GM18511 (cell line): Measurements from ENCODE around the gene SPON1.
"Not testable (repeated sequence)": the region's sequence is repeated elsewhere in the genome, so short reads cannot be mapped to it uniquely, and the experiment has no call there.

ENCODE experiments used
- ATAC-seq: cut with Tn5 transposase; IDR thresholded peaks from one replicate; pipeline ENCODE4 v1.9.1; 2021; ENCODE audit warnings: mild to moderate bottlenecking, moderate library complexity; ENCODE audit not compliant: unreplicated experiment

The SPON1 gene

DNA sequence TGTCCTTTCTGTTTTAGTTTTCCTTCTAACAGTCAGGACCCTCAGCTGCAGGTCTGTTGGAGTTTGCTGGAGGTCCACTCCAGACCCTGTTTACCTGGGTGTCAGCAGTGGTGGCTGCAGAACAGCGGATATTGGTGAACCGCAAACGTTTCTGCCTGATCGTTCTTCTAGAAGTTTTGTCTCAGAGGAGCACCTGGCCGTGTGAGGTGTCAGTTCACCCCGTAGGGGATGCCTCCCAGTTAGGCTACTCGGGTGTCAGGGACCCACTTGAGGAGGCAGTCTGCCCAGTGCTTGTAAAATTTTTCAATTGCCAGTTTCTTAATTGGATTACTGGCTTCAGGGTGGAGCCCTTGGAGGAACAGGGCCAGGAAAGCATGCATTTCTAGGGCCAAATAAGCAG, 211.2 kb downstream of the SPON1 start:
- not testable (repeated sequence) for ATAC-seq

DNA sequence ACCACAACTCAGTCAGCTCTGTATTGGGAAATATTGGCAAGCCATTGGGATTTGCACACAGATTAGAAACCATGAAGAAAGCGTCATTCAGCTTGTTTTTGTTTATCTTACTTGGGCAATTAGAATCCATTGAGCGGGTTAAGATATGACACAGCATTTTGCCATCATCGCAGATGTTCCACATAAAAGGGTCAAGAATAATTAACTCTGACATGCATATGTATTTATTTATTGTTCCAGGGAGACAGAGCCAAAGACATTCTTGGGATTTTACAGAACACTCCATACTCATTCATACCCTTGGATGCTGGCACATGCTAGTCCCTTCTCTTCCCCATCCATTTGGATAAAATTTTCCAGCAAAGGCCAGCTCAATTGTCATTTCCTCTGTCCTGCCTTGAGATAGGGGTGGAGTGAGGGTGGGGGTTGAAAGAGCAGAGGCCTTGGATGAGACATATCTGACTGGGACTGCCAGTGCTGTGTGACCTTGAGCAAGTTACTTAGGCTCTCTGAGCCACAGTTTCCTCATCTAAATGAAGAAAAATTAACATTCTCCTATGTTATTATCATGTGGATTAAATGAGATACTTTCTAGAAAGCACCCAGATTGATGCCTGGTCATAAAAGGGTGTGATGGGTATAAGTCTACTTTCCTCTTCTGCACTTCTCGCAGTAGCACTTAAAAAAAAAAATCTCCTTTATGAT, 216.7 kb downstream of the SPON1 start:
- ATAC-seq, result no peak

DNA sequence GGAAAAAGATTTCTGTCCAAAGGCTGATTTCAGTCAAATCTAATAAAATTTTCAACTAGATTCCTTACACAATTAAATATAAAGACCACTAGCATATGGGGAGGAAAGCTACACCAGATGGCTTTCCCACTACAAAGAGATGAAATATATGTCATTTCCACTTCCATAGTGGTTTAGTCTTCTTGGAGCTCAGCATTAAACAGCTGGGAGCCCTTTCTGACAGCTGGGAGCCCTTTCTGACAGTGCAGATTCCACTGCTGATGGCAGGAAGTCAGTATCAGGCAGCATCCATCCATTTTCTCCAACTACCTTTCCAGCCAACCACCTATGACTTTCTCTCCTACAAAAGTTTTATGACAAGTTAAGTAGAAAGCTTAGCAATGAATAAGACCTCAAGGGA, 218.6 kb downstream of the SPON1 start:
- no peak for ATAC-seq

DNA sequence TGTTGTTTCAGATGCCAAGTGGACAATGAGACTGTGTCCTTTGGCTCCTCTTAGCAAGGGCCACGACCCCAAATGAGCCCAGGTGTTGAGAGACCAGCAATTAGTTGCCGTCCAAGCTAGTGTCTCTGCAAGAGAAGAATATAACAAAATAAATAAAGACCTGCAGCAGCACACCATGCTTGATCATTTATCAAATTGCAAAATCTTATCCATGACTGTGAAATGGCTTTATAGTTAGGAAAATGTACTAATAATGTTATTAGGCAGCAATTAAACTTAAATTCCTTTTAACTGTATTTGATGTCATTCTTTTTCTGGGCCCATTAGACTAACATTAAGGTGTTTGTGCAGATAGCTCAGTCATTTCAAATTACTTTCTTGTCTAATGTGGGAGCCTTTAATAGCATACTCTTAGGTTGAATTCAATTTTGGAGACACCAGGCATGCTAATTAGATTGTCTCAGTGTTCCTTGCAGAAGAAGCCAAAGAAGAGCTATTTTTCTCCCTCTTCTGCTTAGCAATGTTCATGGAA, 220.4 kb downstream of the SPON1 start:
- no peak for ATAC-seq

DNA sequence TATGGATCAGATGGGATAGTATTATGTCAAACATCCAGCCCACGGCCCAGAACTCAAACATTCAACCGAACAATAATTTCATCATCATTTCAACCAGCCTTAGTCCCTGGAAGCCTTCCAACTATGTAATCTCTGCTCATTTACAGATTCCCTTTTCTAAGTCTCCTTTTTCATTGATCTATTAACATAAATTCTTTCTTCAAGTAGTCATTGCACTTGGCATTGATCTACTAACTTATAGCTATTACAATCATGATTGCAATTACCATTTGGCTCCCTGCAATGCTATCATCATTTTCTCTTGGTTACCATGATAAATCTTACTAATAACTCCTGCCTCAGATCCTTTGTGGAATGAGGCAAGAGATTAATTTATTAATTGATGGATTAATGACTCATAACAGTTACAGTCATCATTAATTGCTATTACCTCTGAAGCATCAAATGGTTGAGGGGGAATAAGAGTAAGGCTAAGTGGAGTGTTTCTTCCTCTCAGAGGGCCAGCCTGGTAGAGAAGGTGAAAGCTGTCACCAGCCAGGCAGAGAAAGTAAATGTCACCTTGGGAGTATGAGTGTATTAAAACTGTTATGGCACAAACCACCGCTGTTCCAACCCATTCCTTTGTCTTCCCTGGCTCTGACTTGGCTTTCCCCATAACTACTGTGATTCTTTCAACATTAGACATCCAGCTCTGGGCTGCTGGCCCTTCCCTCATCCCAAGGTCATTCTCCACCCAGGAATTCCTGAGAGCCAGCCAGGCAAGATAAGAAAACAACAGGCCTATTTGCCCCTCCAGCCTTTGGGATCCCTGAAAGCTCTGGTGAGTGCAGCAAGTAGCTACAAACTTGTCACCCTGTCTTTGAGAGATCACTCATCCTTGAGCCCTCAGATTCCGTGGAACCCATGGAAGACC, 221.8 kb downstream of the SPON1 start:
- no peak for ATAC-seq

DNA sequence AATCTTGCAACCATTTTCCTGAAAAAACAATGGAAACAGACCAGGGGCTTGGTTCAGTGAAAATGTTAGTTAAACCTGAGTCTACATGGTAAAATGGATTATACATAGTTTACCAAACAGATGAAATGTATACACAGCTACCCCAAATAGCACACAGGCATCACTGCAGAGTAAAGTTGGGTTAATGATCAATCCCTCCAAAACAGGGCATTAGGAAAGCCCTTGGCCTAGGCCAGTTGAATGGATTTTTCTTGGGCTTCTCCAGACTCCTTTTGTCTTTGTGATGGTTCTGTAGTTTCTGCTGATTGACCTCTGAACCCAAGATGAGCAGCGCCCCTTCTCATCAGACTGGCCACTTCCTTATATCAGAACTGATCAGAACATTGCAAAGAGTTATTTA, 222.9 kb downstream of the SPON1 start:
- ATAC-seq, result no peak

DNA sequence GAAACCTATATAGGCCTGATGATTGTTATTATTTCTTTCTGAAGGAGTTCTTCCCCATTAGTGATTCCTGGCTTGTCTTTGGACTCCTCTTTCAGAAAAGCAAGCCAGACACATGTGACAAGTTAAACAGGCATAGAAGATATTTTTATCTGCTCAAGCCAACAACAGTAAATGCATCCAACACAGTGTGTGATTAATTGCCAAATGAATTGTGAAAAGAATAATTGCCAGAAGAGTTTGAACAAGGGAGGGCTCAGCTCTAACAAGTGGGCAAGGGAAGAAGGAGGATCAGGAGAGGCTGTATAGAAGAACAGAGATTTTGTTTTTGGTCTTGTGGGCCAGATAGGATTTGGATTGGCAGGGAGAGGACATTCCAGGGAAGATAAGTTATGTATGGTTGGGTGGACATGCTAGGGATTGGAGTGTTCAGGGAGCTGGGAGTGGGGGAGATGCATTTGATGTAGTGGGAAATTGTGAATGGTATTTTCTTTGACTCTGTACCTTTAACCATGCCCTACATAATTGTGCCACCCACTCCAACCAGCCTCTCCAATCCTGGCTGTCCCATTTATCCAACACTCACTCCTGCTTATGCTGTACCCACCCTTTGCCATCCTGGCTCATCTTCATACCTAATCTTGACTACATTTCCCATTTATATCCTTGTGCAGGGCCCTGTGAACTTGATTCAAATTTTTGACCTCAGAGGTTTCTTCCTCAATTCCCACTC, 223.7 kb downstream of the SPON1 start:
- ATAC-seq, result no peak

DNA sequence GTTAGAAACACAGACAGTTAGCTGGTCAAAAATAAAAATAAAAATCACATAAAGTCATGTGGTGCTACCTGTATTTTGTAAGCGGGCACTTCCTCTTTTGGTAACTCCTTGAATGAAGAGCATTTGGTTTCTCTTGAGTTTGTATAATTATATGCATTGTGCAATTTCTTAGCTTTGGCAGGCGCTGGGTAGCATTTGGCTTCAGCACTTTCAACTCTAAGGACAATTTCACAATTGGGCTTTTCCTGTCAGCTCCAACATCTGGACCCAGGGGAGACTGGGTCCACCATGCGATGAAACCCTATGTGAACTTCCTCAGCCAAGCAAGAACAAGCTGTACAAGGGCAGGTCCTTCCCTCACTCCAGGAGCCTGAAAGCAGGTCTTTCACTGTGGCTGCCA, 227.4 kb downstream of the SPON1 start:
- no peak for ATAC-seq

DNA sequence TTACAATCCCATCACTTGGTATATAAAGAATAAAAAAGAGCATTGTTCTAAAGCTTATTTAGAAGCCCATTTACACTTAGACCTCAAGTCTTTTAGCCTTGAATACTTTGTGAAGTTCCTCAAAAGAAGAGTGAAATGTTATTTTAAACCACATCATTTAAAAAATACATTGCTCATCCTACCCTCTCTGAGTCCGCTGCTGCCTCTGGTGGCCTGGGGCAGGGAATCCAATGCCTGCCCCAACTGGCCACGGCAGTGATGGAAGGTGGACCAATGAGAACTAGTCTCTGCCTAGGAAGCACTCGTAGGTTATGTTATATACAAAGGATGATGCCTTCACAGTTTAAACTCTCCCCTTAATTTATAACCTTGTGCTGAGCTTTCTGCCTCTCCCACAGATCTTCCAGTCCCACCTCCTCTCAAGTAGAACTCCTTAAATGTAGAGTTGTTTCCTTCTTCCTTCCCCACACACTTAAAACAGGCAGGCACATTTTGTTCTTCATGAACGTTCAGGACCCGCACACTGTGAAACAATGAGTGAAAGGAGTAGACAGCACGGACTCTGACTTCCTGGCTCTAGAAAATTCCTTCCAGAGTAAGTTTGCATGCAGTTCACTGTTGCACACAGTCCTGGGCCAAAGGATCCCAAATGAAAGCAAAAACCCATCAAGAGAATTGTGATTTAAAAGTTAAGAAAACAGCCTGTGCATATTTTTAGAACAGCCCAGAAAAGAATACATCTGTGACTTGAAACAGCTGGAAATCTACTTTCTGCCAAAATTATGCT, 228.7 kb downstream of the SPON1 start:
- ATAC-seq, result no peak

DNA sequence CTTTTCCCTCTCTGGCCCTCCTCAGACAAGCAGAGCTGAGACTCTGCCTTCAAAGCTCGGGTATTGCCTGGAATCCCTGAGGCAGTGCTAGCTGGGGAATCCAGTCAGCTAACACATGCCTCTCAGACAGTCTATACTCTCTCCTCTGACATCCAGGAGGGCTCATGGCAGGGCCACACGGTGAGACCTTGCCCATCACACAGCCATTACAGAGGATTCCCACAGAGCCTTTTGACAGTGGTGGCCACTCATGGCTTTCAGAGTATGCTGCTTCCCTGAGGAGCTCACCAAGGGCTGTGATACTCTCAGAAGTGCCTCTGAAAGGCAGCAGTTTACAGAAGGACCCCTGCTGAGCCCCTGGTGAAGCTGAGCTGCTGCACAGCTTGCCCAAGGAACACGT, 231.1 kb downstream of the SPON1 start:
- ATAC-seq, result no peak

DNA sequence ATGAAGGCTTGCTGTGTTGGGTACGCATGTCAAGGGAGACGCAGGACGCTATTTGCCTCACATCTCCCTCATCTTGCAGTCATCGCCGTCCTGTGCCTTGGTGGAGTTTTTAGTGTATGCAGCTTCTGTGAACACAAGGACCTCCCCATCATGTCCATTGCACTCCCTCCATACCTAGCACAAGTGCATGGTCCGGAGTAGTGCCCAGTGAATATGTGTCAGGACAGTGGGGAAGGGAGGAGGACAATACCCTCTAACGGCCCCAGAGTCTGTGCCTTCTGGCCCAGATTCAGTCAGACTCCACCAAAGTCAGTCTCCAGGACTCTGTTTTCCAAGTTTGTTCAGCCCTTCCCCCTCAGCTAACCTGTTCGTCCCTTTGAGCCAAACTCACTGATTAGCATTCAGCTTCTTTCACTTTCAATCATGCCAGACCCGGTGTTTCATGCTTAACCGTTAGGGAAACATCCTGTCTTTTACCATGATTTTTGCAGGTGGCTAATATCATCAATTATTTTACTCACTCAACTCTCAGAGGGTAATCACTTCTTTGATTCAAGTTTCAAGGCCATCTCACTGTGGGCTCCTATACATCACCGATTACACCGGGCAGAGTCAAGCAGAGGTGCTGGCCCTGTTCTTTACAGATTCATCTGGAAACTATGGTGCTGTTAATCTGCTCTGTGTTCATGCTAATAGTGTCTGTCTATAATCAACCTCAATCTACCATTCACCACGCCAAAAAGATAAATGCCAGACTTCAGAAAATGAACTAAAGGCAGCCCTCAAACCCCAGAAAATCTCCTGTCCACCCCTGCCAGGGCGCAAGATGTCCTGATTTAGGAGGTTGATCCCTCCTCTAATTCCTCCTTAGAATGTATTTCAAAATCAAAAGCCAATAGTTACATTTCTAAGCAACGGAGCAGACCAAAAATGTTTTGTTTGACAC, 240.0 kb downstream of the SPON1 start:
- peak; percentile 67 for ATAC-seq

DNA sequence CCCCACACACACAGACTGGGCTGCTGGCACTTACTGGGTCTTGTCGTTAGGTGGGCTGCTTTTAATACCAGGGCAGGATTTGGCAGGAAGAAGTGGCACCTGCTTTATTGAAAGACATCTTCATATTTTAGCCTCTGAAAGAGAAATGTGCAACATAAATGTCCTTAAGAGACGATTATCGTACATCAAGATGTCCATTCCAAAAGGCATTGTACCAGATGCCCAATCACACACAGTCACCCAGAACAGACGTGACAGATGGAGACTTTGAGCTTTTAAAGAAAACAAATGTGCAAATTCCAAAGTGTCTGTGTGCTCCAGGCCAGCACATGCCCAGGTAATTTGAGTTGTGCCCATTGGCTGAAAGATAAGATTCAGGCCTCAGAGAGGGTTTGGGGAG, 240.8 kb downstream of the SPON1 start:
- no peak for ATAC-seq

DNA sequence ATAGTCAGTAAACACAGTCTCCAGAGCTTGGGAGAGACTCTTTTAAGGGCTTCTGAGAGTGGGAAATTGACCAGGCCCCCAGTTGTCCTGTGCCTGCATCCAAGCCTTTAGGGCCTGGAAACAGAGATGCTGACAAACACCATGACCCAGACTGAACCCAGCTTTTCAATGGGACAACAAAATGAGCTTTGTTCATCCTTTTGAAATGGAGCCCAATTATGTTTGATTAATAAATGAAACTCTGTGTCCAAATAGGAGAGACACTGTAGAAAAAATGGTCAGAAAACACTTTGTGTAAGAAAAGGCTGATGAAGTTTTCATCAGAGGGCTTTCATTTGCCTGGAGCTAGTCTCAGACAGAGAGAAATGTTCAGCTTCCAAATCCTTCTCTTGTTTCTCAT, 250.5 kb downstream of the SPON1 start:
- ATAC-seq, result no peak

DNA sequence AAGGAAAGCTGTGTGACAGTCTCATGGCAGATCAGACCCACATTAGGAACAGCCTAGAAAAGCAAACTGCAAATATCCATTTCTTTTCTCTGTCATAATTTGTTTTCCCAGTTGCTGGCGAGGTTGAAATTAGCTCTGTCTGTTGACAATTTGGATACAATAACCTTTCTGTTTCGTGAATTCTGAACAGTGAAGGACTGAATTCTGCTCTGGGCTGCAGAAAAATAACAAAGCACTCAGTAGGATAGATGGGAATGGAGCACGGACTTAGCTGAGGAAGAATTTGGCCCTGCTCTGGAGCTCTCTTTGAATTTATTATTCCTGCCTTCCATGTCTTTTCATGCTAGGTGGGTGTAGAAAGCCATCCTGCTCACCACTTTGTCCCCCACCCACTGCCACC, 256.2 kb downstream of the SPON1 start:
- no peak for ATAC-seq

DNA sequence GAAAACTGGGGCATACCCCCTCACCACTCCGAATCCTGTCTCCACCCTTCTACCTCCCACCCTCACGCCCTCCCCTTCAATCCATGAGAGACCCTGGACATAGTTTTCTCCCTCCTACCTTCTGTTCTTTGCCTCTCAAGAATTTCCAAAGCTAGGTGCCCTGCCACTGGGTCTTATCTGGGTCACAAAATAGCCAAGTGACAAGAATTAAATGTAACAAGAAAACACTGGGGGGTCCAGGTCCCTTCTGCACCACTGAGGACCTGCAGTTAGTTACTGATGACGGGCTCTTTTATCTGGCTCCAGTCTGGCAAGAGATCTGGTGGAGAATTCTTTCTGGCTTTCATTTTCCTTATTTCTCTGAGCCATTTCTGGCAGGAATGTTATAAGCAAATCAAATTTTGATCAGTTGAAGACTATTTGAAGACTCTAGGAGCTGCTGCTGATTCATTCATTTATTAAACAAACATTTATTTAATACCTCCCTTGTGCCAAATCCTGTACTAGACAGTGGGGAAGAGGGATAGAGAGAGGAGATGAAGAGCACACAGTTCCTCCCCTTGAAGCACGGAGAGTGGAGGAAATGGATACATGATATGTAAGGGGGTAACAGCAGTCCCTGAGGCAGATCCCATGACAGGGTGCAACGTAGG, 261.2 kb downstream of the SPON1 start:
- no peak for ATAC-seq

DNA sequence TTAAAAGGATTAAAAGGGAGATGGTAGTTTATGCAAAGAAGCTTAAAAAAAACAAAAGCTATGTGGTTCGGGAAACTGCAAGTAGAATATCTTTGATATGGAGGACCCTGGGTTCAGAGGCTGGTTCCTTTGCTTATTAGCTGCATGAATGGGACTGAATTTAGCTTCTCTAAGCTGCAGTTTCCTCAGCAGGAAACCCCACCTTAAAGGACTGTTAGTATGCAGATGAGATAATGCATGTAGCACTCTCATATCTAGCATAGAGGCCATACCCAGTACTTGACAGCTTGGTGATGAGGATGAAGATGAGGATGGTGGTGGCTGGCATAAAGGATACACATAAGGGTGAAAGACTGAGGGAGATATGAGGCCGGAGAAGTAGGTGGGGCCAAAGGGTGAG, 261.9 kb downstream of the SPON1 start:
- ATAC-seq, result no peak

DNA sequence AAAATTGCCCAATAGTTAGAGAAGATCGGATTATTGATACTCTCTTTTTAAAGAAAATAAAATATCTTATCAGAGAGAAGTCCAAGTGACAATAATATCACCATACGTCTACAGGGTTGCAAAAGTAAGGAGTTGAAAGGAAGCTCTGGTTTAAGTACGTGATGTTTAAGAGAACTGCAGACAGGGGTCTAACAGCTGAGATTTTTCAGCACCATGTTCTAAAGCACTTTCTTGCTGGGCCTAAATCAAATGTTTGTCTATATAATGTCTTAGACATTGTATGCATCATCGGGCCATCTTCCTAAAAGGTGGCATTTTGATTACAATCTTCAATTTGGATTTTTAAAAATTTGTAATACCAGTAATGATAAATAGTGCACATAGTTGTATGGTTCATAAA, 263.1 kb downstream of the SPON1 start:
- no peak for ATAC-seq

DNA sequence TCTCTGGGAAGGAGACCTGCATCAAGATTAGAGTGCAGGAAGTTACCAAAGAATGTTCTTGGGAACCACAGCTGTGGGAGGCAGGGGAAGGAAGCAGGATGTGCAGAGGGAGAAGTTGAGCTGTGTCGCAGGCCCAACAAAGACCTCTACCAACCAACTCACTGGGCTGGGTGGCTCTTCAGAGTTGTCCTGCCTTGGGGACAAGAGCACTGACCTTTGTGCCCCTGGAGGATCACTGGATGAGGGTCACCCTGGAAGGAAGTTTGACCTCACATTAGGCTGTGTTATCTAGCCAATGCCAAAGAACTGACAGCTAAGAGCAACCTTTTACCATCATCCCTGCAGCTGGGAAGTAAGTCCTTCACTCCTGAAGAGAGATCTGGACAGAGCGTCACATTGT, 265.8 kb downstream of the SPON1 start:
- ATAC-seq, result no peak

DNA sequence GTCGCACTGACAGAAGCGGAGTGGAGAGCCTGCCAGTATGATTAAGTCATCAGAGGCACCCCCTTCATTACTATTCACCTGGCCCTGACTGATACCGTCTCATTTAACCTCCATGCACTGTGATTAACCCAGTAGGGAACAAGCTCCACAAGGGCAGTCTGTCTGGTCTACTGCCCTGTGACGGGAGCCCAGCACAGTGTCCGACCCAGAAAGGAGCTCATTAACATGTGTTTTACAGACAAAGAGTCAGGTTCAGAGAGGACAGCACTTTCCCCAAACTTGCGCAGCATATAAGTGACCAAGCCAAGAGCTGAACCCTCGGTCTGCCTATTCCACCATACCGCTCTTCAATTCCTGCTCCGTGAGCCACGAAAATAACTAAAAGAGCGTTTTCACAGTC, 266.9 kb downstream of the SPON1 start:
- ATAC-seq, result no peak
